Measurements from ENCODE around the gene SNRNP70.
A peak's percentile ranks its signal among the peaks of the same experiment; 100 is the strongest.

Gene SNRNP70

DNA sequence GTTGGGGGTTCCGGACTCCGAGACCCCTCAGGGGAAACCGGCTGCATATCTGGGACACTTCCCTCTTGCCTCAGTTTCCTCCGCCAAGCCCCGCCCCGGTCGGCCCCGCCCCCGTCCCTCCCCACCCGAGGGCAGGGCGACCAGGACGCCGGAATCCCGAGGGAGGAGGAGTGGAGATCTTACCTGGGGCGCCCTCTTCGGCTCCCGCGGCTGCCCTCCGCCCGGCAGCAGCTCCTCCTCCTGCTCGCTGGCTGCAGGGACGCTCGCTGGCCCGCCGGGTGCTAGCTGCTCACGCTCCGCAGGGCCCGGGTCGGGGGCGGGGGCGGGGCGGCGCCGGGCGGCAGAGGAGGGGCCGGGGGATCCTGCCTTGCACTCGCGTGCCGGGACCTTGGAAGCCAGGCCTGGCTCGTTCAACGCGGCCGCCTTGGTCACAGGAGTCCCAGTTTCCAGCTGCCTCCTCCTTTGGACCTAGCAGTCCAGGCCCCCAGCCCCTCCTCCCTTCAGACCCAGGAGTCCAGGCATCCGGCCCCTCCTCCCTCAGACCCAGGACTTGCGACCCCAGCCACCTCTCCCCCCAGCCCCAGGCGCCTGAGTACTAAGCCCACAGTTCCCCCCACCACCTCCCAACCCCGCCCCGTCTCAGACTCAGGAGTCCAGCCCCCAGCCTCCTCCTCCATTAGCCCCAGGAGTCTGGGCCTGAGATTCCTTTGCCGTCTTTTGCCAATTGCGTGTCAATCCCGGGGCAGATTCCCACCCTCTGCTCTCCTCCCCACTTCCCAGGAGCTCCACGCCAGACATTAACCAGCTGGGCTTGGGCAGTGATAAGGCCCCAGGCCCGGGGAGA lies 20.3 kb upstream of the SNRNP70 start, which contains the start of gene NTF4:
TSS of gene NTF4 (minus strand) at position 51 of the 844 bp plus-strand sequence. CDS start 2,821 bp downstream, outside the sequence.
- no peak for DNase-seq (ENCODE audit: low spot score)

DNA sequence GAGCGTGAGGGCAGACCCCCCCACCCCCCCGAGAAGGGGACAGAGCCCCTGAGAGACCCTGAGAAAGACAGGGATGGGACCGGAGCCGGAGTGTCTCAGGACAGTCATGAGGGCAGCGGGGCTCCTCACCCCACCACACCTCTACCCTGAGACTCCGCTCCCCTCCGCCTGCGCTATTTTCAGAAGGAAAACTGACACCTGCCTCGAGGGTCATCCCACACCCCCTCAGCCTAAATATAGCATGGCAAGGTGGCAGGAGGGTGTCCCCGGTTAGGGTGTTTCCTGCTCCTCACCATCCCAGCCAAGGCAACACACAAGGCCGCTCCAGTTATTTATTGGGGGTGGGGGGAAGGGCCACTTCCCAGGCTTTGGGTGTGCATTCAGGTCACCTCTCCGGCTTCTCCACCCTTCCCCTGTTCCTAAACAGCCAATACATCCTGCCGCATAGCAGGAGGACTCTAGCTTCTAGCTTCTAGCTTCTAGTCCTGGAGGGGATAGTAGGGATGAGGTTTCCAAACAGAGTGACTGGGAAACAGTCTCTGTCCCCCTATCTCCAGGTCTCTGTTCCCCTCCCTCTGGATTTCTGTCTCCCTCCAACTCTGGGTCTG lies 19.2 kb upstream of the SNRNP70 start:
- no peak for DNase-seq (ENCODE audit: low spot score)

DNA sequence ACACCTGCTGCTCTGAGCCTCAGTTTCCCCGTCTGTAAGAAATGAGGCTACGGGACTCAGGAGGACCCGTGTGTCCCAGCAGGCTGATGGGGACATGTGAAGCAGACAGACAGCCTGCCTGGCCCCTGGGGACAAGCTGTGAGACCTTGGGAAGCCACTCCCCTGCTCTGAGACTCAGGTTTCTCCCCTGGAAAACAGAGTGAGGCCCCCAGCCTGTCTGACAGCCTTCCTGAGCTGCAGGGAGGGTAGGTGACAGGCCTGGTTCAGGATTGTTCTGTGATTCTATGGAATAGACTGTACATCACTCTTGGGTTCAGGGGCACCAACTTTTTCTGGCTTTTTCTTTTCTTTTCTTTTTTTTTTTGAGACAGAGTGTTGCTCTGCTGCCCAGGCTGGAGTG lies 17.7 kb upstream of the SNRNP70 start:
- no peak for DNase-seq (ENCODE audit: low spot score)

DNA sequence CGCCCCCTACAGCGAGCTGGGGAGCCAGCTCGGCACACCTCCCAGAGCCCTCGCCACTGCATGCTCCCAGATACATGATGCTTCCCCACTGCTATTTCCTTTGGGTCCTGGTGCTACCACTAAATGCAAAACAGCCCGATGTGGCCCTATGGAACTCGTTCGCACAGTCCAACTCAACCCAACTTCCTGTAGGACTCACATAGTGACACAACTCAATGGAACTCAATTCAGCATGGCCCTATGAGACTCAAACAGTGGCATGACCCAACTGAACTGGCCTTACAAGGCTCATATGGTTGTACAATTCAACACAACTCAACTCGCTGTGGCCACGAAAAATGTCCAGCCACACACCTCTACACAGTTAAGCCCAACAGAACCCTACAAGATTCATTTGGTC lies 16.2 kb upstream of the SNRNP70 start:
- no peak for DNase-seq (ENCODE audit: low spot score)

DNA sequence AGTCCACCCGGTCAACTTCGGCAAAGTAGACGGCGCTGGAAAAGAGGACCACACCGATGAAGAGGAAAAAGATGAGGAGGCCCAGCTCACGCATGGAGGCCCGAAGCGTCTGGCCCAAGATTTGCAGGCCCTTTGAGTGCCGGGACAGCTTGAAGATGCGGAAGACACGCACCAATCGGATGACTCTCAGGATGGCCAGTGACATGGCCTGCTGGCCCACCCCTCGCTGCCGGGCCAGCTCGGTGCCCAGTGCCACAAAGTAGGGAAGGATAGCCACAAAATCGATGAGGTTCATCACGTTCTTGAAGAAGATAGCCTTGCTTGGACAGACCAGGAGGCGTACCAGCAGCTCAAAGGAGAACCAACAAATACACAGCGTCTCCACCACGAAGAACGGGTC lies 14.8 kb upstream of the SNRNP70 start:
- DNase-seq (ENCODE audit: low spot score), result no peak

DNA sequence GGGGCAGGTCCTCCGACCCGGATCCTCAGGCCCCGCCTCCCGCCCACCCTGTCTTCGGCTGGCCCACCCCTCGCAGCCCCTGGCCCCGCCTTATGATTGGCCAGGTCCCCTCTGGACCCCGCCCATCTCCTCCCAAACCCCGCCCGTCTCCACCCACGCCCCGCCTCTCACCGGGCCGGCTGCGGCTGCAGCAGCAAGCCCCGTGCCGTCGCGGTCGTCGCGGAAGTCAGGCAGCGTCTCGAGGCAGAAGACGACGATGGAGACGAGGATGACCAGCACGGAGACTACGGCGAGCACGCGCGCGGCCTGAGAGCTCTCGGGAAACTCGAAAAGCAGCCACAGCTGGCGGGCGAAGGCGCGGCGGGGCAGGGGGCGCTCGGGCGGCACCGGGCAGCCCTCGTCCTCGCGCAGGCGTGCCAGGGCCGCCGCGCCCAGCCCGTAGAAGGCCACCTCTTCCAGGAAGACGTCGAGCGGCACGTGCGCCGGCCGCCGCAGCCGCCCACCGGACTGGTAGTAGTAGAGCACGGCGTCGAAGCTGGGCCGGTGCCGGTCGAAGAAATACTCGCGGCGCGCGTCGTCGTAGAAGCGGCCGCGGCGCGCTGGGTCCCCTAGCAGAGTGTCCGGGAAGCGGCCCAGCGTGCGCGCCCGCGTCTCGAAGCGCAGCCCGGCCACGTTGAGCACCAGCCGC lies 13.2 kb upstream of the SNRNP70 start:
- DNase-seq (ENCODE audit: low spot score), result no peak

DNA sequence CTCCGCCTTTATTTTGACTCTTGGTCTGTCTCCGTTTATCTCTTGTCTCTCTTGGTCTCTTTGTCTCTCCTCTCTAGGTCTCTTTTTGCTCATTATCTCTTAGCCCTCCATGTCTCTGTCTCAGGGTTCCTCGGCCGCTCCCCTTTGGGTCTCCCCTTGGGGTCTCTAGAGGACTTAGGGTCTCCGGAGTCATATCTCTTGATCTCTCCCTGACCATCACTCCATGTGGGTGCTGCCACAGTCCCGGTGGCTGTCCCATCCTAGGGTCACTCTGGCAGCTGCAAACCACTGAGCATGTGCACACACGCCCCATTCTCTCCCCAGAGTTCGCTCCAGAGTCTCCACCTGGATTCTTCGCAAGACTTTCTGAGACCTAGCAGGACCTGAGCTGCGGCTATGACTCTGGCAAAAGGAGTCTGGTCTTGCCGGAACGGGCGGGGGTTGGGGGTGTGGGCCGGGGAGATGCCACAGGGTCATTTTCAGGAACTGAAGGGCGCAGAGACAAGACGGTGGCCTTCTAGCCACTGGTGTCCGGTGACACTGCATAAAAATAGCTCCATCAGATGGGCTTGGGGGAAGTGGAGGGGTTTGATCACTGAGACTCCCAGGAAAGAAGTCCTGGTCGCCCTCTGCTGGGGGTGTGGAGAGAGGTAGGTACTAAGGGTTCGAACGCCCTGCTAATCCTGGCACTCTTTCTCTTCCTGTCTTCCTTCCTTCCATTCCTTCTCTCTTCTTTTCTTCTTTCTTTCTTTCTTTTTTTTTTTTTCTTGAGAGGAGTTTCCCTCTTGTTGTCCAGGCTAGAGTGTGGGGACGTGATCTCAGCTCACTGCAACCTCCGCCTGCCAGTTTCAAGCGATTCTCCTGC lies 11.5 kb upstream of the SNRNP70 start:
- no peak for DNase-seq (ENCODE audit: low spot score)

DNA sequence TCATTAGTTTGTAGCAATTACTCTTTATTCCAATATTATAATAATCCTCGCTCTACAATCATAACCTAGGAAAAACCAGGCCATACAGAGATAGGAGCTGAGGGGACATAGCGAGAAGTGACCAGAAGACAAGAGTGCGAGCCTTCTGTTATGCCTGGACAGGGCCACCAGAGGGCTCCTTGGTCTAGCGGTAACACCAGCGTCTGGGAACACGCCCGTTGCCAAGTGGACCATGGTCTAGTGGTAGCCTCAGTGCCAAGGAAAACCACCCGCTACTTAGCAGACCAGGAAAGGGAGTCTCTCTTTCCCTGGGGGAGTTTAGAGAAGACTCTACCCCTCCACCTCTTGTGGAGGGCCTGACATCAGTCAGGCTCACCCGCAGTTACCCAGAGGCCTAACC lies 10.4 kb upstream of the SNRNP70 start:
- peak; percentile 27 for DNase-seq (ENCODE audit: low spot score)

DNA sequence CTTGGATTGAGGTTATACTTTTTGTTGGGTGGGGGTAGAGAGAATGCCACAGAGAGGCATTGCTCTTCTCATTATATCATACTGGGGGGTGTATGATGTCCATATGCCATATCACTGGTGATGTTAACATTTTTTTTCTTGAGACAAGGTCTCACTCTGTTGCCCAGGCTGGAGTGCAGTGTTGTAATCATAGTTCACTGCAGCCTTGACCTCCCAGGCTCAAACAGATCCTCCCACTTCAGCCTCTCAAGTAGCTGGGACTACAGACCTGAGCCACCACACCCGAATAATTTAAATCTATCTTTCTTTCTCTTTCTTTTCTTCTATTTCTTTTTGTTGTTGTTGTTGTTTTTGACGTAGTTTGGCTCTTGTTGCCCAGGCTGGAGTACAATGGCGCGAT lies 4.9 kb upstream of the SNRNP70 start:
- DNase-seq (ENCODE audit: low spot score), result no peak

DNA sequence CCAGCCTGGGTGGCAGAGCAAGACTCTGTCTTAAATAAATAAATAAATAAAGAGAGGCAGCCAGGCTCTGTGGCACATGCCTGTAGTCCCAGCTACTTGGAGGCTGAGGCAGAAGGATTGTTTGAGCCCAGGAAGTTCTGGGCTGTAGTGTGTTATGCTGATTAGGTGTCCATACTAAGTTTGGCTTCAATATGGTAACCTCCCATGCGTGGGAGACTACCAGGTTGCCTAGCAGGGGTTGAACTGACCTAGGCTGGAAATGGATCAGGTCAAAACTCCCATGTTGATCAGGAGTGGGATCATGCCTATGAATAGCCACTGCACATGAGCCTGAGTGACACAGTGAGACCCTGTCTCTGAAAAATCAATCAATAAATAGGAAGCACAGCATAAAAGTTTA lies 4.0 kb upstream of the SNRNP70 start:
- DNase-seq (ENCODE audit: low spot score), result no peak

DNA sequence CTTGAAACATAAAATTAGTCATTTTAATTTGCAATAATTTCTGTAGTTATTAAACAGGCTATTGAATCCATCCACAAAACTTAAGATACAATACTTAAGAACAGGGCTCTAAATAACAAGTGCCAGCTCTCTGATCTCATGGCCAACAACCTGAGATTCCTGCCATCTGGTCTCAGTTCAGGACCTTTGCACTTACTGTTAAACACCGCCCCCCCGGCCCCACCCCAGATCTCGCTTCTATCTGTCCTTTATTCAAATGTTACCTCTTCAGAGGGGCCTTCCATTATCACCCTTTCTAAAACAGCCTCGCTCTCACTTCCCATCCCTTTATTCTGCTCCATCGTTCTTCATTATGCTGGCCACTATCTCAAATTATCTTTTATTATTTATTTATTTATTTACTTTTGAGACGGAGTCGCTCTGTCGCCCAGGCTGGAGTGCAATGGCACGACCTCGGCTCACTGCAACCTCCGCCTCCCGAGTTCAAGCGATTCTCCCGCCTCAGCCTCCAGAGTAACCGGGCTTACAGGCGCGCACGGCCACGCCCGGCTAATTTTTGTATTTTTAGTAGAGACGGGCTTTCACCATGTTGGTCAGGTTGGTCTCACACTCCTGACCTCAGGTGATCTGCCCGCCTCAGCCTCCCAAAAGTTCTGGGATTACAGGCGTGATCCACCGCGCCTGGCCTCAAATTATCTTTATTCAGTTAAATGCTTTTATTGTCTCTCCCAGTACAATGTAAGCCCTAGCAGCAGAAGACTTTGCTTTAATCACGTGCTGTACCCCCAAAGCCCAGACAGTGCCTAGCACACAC lies 838 bp upstream of the SNRNP70 start:
- no peak for DNase-seq (ENCODE audit: low spot score)

DNA sequence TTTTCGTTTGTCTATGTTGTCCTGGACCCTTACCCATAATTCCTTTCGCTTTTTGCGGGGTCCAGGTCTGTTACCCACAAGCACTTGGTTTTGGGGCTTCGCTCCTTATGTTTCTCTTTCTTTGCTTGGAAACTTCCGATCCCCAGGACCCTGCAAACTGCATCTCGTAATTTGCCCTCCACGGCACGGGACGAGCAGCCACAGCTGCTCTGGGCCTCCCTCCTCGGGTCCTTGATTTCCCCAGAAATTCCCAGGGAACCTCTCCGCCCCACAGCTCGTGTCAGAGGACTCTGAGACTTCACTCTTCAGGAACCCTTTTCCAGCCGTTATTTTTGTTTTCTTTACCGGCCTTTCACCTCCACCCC lies 599 bp downstream of the SNRNP70 start:
- no peak for DNase-seq (ENCODE audit: low spot score)

DNA sequence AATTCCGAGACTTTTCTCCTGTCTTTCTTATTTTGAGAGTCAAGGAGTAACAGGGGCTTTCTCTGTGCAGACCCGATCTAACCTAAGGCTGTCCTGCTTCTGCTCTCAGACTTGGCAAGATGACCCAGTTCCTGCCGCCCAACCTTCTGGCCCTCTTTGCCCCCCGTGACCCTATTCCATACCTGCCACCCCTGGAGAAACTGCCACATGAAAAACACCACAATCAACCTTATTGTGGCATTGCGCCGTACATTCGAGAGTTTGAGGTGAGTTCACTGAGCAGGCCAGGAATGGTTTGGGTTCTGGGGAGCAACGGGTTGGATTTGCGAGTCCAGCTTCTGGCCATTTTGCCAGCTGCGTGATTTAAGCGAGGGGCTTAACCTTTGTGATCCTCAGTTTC lies 1.0 kb downstream of the SNRNP70 start:
- DNase-seq (ENCODE audit: low spot score), result no peak

DNA sequence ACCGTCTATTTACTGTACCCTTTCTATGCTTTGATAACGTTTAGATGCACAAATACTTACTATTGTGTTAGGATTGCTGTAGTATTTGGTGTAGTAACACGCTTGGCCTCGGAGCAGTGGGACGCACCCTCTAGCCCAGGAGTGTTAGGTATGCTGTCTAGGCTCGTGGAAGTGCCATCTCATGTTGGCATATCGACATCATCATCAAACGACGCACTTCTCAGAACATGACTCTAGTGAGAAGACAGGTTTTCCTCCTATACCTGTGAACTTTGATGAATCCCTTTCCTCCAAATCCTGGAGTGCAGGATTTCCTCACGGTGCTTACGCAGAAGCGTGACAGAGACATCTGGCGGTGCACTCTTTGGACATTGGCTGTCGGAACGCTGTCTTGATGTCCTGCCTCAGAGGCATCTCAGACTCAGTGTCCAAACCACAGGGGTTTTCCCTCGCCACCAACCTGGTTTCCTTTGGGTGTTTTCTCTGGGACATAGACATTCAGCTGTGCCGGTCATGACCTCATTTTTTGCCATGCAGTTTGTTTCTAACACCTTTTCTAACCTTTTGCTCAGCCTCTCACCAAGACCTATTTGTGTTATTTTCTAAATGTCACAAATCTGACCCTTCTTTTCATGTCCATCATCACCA lies 6.3 kb downstream of the SNRNP70 start:
- no peak for DNase-seq (ENCODE audit: low spot score)

DNA sequence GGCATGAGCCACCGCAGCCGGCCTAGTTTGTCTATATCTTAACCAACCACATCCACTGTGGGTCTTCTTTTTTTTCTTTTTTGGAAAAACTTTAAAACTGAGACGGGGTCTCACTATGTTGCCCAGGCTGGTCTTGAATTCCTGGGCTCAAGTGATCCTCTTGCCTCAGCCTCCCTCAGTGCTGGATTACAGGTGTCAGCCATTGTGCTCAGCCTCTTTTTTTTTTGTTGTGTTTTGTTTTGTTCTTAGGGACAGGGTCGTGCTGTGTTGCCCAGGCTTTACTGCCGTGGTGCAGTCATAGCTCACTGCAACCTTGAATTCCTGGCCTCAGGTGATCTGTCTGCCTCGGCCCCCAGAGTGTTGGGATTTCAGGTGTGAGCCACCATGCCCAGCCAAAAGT lies 7.4 kb downstream of the SNRNP70 start:
- no peak for DNase-seq (ENCODE audit: low spot score)

DNA sequence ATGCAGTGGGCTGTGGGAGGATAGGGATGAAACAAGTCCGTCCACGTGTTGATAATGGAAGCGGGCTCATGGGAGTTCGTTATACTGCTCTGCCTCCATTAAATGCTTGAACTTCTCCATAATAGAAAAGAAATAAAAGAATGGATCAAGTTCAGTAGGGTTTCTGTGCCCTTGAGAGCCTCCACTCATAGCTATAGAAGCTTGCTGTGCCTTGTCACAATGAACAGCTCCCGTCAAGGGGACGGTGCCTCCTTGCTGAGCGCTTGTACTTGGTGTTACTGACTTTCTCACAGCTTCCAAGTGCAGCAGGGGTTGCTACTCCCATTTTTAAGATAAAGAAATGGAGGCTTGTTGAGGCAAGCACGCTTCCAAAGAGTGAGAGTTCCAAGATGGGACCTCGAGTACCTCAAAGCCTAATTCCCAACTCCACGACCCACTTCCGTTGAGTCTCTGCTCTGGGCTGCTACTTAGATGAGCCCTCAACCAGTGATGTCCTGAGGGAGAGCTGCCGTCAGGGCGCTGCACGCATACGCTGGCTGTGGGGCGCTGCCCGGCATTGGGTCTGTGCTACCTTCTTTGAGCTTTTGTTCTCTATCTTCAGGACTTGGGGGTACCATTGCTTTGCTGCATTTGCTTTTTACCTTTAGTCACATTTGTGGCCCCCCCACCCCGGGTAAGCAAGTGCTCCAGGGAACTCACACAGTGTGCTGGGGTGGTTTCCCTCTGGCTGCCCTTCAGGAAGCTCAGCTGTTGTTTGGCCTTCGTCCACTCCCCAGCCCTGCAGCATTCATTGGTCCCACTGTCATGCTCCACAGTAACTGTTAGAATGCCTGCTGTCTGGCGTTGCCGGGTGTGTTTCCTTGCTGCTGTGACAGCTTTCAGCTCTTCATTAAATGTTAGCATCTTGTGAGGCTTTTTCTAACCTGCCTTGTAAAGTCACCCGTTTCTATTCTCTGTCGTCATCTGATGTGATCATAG lies 9.5 kb downstream of the SNRNP70 start:
- DNase-seq (ENCODE audit: low spot score), result no peak

DNA sequence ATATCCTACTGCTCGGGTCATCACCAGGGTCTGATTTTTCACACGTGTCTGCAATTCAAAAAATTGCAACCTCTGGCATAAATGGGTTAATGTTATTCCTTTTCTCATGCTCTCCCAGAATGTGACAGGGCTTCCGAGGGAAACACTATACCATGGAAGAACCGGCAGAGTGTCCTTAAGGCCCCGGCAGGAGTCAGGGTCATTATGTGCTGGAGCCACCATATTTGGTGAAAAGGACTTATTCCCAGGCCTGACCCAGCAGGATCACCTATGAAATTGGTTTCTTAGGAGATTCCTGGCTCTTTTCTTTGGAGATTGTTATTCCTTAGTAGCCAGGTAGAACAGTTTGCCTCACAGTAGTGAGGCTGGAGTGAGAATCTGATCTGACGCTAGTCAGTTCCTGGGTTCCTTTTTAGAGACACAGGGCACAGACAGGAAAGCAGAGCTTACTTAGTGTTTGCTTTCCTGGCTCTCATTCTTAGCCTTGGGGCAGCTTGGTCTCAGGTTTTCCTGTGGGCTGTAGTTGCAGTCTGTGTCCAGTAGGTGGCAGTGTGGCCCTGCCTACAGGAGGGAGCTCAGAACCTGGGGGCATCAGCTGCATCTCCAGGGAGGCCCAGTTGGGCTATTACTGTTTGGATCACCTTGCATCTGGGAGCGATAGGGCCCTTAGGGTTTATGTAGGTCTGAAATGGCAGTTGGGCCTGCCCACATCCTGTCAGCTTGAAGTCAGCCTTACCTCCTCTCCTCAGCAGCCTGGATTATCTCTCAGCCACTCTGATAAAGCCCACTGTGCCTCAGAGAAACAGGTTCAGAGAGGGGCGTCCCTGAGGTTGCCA lies 12.4 kb downstream of the SNRNP70 start:
- peak; percentile 87 for DNase-seq (ENCODE audit: low spot score)

DNA sequence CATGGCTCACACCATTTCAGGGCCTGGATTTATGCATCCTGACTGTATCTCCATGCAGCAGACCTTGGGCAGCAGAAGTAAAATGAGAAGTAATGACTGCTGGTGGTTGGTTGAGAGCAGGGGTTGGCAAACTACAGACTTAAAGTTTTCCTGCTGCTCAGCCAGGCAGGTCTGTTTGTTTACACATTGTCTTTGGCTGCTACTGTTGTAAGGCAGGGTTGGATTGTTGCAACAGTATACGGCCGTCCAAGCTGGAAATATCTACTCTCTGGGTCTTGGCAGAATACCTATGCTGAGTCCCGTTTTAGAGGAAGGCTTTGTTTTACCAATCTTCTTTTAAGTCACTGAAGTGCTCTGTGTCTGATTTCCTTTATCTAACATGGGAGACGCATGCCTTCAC lies 13.5 kb downstream of the SNRNP70 start:
- DNase-seq (ENCODE audit: low spot score), result no peak

DNA sequence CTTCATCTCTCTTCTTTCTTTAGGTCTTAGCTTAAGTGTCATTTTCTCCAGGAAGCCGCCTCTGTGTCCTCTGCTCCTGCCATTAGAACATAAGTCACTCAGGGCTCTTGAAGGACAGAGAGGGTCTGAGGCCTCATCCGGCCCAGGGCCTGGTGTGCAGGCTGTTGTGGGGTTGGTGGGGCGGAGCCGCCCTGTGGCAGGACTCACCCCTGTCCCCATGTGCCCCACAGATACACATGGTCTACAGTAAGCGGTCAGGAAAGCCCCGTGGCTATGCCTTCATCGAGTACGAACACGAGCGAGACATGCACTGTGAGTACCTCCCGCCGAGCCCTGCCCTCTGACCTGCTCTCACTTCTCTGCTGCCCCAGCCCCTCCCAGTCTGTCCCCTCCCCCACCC lies 15.9 kb downstream of the SNRNP70 start:
- DNase-seq (ENCODE audit: low spot score), result no peak
